GM18861 (cell line): ENCODE data around the gene FAM89B.
"Not testable (repeated sequence)": the region's sequence is repeated elsewhere in the genome, so short reads cannot be mapped to it uniquely, and the experiment has no call there.

ENCODE experiments used
- ATAC-seq: cut with Tn5 transposase; IDR thresholded peaks from one replicate; pipeline ENCODE4 v1.9.1; 2021; ENCODE audit not compliant: unreplicated experiment

The FAM89B gene

GRCh38 chr11:65572356-65573051 is at the start of gene FAM89B:
TSS of gene FAM89B (plus strand) at chr11:65572538. CDS start at chr11:65572670, 132 bp downstream.
- ATAC-seq = no peak

GRCh38 chr11:65522718-65523630 is 49.4 kb upstream of the FAM89B start:
- ATAC-seq = not testable (repeated sequence)

DNA sequence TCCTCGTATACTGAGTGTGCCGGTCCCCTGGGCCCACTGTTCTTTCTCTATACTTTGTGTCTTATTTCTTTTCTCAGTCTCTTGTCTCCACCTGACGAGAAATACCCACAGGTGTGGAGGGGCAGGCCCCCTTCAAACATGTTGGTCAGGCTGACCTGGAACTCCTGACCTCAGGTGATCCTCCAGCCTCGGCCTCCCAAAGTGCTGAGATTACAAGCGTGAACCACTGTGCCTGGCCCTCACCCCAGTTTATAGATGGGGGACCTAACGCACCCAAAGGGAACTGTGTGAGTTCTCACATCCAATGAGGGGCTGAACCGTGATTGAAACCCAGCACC is 48.7 kb upstream of the FAM89B start:
- not testable (repeated sequence) for ATAC-seq

DNA sequence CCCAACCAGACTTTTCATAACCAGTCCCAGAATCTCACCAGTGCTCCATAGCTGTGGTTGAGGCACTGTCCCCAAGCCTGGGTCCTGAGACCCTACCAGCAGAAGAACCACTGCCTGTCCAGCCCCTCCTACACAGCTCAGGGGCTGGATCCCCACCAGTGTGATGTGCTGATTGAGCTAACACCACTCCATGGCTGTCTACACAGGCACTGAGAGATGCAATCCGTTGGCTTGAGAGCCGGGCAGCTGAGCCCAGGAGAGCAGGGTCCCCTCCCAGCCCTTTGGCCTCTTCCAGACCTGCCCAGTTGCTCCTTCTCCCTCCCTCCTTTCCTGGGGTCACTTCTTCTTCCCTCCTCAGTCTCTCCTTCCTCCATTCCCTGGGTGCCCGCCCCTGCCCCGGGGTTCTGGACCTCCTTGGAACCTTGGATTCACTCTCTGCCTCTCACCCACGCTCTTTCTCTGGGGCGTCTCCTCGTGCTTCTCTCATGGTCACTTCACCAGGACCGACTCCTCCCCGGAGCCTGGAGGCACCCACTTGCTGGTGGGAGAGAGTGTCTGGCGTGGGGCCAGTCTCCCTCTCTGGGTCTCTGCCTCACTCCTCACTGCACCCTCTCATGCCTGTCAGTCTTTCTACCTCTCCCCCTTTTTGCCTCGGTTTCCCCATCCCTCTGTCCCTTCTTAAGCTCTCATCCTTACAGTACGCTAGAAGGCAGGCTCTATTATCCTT is 48.2 kb upstream of the FAM89B start:
- no peak for ATAC-seq

GRCh38 chr11:65524741-65525545 is 47.4 kb upstream of the FAM89B start, which contains the start of gene SCYL1:
TSS of gene SCYL1 (plus strand) at chr11:65525083. CDS start at chr11:65525154, 71 bp downstream.
- peak; percentile 39 for ATAC-seq

- no peak for ATAC-seq
Observed at GRCh38 chr11:65525546-65526480, 46.5 kb upstream of the FAM89B start.

DNA sequence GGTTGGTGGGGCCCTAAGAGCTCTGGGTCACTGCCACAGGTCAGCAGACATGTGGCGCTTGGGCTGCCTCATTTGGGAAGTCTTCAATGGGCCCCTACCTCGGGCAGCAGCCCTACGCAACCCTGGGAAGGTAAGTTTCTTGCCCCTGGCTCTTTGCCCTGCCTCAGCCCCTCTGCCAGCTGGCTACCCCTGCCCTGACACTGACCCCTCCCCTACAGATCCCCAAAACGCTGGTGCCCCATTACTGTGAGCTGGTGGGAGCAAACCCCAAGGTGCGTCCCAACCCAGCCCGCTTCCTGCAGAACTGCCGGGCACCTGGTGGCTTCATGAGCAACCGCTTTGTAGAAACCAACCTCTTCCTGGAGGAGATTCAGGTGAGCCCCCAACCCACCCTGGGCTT is 45.6 kb upstream of the FAM89B start:
- no peak for ATAC-seq

GRCh38 chr11:65528819-65529350 is 43.5 kb upstream of the FAM89B start:
- ATAC-seq = no peak

- ATAC-seq = no peak
Observed at GRCh38 chr11:65529475-65530156, 42.7 kb upstream of the FAM89B start.

DNA sequence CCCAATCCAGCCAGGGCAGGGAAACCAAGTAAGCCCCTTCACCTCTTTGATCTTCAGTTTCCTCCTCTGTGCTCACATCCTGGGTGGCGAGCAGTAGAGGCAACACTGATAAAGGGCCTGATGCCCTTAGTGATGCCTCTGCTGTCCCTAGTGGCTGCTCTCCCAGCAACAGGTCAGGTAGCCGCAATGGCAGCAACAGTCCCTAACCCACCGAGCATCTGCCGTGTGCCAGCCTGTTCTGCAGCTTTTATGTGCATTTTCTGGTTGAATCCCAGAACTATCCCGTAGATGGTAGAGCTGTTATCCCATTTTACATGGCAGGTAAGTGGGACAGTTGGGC is 42.2 kb upstream of the FAM89B start:
- ATAC-seq = no peak

DNA sequence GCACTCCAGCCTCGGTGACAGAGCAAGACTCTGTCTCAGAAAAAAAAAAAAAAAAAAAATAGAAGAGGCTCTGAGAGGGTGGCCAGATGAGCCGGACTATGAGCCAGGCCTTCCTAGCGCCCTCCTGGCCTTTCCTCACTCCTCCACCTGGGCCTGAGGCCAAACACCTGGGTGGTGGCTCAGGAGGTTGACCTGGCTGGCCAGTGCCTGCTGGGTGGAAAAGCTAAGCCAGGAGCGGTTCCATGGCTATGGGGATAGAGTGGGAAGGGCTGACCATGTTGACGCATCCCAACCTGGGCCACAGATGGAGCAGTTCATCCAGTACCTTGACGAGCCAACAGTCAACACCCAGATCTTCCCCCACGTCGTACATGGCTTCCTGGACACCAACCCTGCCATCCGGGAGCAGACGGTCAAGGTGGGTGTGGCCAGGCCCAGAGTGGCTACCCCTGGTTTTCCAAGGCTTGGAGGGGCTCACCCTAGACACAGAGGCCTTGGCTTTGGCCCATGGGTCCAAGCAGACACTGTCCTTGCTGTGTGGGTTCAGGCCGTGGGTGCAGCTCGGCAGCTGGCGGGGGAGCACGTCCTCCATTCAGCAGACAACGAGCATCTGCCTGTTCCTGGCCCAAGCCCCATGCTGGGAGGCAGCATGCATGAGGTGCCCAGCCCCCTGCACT is 39.8 kb upstream of the FAM89B start:
- no peak for ATAC-seq

- no peak for ATAC-seq
Observed at GRCh38 chr11:65535102-65535501, 37.2 kb upstream of the FAM89B start.

DNA sequence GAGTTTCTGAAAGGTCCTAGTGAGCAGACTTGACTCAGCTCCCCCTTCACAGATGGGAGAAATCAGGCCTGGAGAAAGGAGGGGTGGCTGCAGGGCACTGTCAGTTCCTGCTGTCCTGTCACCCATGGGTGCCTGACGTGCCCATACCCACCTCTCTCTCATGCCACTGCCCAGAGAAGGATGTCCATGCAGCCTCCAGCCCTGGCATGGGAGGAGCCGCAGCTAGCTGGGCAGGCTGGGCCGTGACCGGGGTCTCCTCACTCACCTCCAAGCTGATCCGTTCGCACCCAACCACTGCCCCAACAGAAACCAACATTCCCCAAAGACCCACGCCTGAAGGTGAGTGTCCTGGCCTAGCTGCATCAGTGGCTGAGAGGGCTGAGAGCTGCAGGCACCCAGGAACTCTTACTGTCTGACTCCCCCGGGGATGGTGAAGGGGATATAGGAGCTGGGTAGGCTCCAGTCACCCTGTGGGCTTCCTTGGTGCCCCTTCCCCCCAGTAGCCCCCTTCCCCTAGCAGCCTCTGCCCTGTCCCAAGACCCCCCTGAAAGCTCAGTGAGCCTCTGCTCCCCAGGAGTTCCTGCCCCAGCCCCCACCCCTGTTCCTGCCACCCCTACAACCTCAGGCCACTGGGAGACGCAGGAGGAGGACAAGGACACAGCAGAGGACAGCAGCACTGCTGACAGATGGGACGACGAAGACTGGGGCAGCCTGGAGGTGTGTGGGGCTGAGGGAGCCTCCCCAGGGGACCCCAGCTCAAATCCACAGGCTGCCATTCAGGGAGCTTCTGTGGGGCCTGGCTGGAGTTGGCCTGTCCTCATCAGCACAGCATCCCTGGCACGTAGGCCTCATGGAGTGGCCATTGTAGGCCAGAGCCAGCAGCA is 35.7 kb upstream of the FAM89B start:
- no peak for ATAC-seq

- no peak for ATAC-seq
Observed at GRCh38 chr11:65537296-65537597, 35.1 kb upstream of the FAM89B start.

- ATAC-seq = no peak
Observed at GRCh38 chr11:65537620-65538231, 34.6 kb upstream of the FAM89B start.

DNA sequence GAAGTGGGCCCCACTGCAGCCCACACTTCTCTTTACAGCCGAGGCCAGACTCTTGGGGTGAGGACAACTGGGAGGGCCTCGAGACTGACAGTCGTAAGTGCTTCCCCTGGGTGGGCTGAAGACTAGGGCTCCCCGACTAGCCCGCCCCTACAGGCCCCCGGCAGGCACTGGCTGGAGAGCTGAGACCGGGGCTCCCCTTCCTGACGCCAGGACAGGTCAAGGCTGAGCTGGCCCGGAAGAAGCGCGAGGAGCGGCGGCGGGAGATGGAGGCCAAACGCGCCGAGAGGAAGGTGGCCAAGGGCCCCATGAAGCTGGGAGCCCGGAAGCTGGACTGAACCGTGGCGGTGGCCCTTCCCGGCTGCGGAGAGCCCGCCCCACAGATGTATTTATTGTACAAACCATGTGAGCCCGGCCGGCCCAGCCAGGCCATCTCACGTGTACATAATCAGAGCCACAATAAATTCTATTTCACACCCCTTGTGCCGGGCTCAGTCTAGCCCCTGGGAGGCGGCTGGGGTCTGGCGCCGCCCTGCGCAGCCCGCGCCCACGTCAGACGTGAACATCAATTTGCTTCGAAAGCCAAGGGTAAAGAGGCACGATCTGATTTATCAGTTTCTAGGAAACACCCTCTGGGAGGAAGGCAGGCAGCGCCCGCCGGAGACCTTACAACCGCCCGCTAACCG is 34.0 kb upstream of the FAM89B start:
- no peak for ATAC-seq
